Tibial nerve (tissue), 4 donors: ENCODE measurements around the gene SEC61A2. TPM values are rescaled to one million over a fixed set of nuclear protein-coding genes. Genes with fewer than 3 reads are reported as not detected.

ENCODE experiments used
- DNase-seq, 2 donors: peaks; one replicate each; pipeline ENCODE4 v3.0.0-alpha.2; 2019; ENCODE audit warnings: low spot score in 2 of 2
- H3K27ac ChIP-seq, 4 donors: fragments of 200-600 bp; sonication (generic) in 3 of 4; one replicate each; pipeline ENCODE4 v1.5.1; 2017 to 2019; ENCODE audit warnings: mild to moderate bottlenecking in 1 of 4
- H3K27me3 ChIP-seq, 2 donors: fragments of 200-600 bp; sonication (generic) in 1 of 2; one replicate each; pipeline versions ENCODE4 v1.5.1 to v1.6.0; 2017 to 2019
- H3K36me3 ChIP-seq, 3 donors: fragments of 200-600 bp; sonication (generic); one replicate each; pipeline ENCODE4 v1.5.1; 2018 to 2019
- H3K4me1 ChIP-seq, 4 donors: fragments of 200-600 bp; sonication (generic) in 3 of 4; one replicate each; pipeline ENCODE4 v1.5.1; 2017 to 2019
- H3K4me3 ChIP-seq, 4 donors: fragments of 200-600 bp; sonication (generic) in 3 of 4; one replicate each; pipeline ENCODE4 v1.5.1; 2017 to 2019; ENCODE audit warnings: mild to moderate bottlenecking in 1 of 4, moderate library complexity in 1 of 4
- H3K9me3 ChIP-seq, 4 donors: fragments of 200-600 bp; sonication (generic) in 3 of 4; one replicate each; pipeline ENCODE4 v1.5.1; 2017 to 2019
- EP300 ChIP-seq, 2 donors: sonication (generic); formaldehyde crosslinking; IDR thresholded peaks; one replicate each; pipeline ENCODE4 v1.6.1; 2017; ENCODE audit warnings: antibody characterized with exemption in 2 of 2, mild to moderate bottlenecking in 1 of 2
- POLR2A ChIP-seq, 2 donors: fragments of 450-650 bp; IDR thresholded peaks; one replicate each; pipeline ENCODE4 v1.6.1; 2017; ENCODE audit warnings: antibody characterized with exemption in 2 of 2, mild to moderate bottlenecking in 2 of 2, moderate library complexity in 2 of 2
- WGBS, 2 donors: methylation state at CpG; one replicate each; pipeline ENCODE4 v1.1.5; 2018; 5-methylcytosine and 5-hydroxymethylcytosine counted together
- total RNA-seq, 4 donors: library from RNA; depleted of rRNA; stranded (reverse); fragments of >200 nt; gene quantifications; one replicate each; pipeline ENCODE4 v1.1.0, GENCODE V29; 2016
- TF ChIP-seq, protein P1 (sequence below), 5 experiments: fragments of 200-600 bp in 3 of 5; fragments of 450-650 bp in 2 of 5; sonication (generic) in 3 of 5; IDR thresholded peaks; one replicate each; pipeline ENCODE4 v1.5.1; 2016 to 2019; ENCODE audit warnings: antibody characterized with exemption in 5 of 5, mild to moderate bottlenecking in 3 of 5, moderate library complexity in 2 of 5

The SEC61A2 gene
- total RNA-seq, 4 donors from 2014 or later = 9.0 to 12.7 (median 10.9) TPM

DNA sequence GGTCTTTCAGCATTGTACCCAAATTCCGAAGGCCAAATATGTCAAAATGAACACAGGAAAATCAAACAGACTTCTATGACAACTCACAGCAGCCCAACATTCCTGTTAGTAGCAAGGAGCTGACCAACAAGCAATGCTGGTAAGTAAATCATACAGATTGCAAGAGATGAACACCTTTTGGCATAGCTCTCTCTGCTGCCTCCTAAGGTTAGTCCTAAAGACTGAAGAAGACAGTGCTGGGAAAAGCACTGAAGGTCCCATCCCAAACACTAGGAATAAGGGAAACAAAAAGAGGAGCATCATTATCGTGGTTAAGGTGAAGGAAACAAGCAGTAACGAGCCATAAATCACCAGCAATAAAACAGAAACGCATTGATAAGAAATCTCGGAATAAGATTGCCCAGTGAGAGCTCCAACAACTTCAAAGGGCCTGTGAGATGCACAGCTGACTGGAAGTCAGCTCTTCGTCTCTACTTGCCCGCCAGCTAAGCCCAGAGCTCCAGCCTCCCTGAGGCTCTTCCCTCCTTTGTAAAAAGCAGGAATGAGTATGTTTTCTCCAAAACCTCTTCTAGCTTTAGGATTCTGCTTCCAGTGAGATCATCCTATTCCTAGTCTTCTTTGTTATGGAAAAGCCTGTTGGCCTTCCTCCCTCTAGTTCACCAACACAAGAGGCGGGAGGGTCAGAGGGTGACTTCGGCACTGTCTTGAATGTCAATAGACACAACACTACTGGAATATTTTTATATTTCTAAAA, 50.9 kb downstream of the SEC61A2 start:
- peaks cover 0 to 95% (median 0%) of the 10 kb centered on the region in 3 donors for H3K36me3 ChIP-seq

DNA sequence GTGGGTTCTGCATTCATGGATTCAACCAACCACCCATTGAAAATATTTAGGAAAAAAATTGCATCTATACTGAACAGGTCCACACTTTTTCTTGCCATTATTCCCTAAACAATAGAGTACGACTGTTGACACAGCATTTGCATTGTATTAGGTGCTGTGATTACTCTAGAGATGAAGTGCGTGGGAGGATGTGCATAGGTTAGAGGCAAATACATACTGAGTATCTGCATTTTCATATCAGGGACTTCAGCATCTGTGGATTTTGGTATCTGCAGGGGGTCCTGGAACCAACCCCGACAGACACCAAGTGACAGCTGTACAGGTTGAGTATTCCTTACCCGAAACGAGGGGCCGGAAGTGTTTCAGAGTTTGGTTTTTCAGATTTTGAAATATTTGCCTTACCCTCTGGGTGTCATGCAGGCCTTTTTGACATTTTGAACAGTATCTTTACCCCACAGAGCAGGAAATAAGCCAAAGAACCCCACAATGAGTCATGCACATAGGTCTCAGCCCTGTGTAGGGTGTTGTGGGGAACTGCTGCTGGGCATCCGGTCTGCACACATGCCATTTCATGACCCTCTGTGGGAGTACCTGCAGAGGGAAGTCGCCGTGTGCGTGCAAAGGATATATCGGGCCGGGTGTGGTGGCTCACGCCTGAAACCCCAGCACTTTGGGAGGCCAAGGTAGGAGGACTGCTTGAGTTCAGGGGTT, 51.7 kb downstream of the SEC61A2 start:
- H3K4me3 ChIP-seq = no peak overlapping the region
- no peaks in the 10 kb centered on the region for H3K4me1 ChIP-seq
- no peak for DNase-seq
- TF ChIP-seq EP300 (IDR thresholded peaks at IDR 0.05) (no peak), POLR2A (IDR thresholded peaks at IDR 0.05) (no peak)
- TF ChIP-seq, protein P1, sequence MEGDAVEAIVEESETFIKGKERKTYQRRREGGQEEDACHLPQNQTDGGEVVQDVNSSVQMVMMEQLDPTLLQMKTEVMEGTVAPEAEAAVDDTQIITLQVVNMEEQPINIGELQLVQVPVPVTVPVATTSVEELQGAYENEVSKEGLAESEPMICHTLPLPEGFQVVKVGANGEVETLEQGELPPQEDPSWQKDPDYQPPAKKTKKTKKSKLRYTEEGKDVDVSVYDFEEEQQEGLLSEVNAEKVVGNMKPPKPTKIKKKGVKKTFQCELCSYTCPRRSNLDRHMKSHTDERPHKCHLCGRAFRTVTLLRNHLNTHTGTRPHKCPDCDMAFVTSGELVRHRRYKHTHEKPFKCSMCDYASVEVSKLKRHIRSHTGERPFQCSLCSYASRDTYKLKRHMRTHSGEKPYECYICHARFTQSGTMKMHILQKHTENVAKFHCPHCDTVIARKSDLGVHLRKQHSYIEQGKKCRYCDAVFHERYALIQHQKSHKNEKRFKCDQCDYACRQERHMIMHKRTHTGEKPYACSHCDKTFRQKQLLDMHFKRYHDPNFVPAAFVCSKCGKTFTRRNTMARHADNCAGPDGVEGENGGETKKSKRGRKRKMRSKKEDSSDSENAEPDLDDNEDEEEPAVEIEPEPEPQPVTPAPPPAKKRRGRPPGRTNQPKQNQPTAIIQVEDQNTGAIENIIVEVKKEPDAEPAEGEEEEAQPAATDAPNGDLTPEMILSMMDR (IDR thresholded peaks at IDR 0.05) = no peak
- H3K27me3 ChIP-seq = no peaks in the 10 kb centered on the region
- no peaks in the 10 kb centered on the region for H3K9me3 ChIP-seq
- WGBS, 2 donors = 84 to 86% methylated on average over 13 of the region's 13 CpGs
- no peak overlapping the region for H3K27ac ChIP-seq
- peaks cover 0 to 95% (median 0%) of the 10 kb centered on the region in 3 donors for H3K36me3 ChIP-seq

More for the DNA sequence above, 50.9 kb downstream of the SEC61A2 start:
- no peak overlapping the region for H3K27ac ChIP-seq
- TF ChIP-seq POLR2A (IDR thresholded peaks at IDR 0.05) = no peak
- TF ChIP-seq, protein P1 (IDR thresholded peaks at IDR 0.05) = no peak
- H3K9me3 ChIP-seq = no peaks in the 10 kb centered on the region
- 64% methylated on average over 9 of the region's 9 CpGs for WGBS, 2 donors
- no peak overlapping the region for H3K4me3 ChIP-seq
- no peak for DNase-seq
- H3K27me3 ChIP-seq = no peaks in the 10 kb centered on the region
- no peaks in the 10 kb centered on the region for H3K4me1 ChIP-seq

DNA sequence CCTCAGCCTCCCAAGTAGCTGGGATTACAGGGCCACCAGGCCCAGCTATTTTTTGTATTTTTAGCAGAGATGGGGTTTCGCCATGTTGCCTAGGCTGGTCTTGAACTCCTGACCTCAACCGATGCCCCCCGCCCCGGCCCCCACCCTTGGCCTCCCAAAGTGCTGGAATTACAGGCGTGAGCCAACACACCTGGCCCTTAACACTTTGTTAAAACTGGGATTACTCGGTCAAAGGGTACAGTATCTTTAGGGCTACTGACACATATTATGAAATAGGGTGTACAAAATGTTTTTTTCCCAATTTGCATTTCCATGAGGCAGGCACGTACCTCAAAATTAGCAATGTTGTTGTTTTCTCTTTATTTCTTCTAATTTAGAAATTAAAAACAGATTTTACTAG, 54.7 kb downstream of the SEC61A2 start:
- TF ChIP-seq, protein P1 (IDR thresholded peaks at IDR 0.05) = no peak
- TF ChIP-seq EP300 (IDR thresholded peaks at IDR 0.05) (no peak), POLR2A (IDR thresholded peaks at IDR 0.05) (no peak)
- no peak for DNase-seq
- no peak overlapping the region for H3K4me3 ChIP-seq
- H3K9me3 ChIP-seq = no peaks in the 10 kb centered on the region
- no peaks in the 10 kb centered on the region for H3K4me1 ChIP-seq
- 94 to 96% methylated on average over 7 of the region's 7 CpGs for WGBS, 2 donors
- H3K27ac ChIP-seq = no peak overlapping the region
- no peaks in the 10 kb centered on the region for H3K27me3 ChIP-seq
- H3K36me3 ChIP-seq = peaks cover 0 to 75% (median 0%) of the 10 kb centered on the region in 3 donors

DNA sequence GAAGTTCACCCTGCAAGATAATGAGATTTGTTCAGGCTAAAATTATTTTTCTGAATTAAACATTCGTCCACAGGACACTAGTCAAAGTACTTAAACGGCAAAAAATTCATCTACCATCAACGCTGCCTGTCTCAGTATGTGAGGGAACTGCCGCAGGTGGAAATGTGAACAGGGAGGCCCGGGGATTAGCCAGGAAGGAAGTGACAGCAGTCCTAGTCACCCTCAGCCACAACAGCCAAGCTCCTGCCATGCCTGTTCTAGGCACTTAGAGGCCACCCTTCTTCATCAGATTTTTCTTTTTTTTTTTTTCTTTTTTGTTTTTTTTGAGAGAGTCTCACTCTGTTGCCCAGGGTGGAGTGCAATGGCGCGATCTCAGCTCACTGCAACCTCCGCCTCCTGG, 56.8 kb downstream of the SEC61A2 start:
- no peak for TF ChIP-seq EP300 (IDR thresholded peaks at IDR 0.05)
- TF ChIP-seq POLR2A (IDR thresholded peaks at IDR 0.05) = no peak
- TF ChIP-seq, protein P1 (IDR thresholded peaks at IDR 0.05) = no peak
- no peaks in the 10 kb centered on the region for H3K9me3 ChIP-seq
- WGBS, 2 donors = 78 to 81% methylated on average over 8 of the region's 8 CpGs
- H3K36me3 ChIP-seq = peaks cover 0 to 56% (median 0%) of the 10 kb centered on the region in 3 donors
- no peaks in the 10 kb centered on the region for H3K27me3 ChIP-seq
- no peak overlapping the region for H3K27ac ChIP-seq
- H3K4me3 ChIP-seq = no peak overlapping the region
- peaks cover 0 to 2% (median 0%) of the 10 kb centered on the region in 4 donors for H3K4me1 ChIP-seq
- DNase-seq = no peak

DNA sequence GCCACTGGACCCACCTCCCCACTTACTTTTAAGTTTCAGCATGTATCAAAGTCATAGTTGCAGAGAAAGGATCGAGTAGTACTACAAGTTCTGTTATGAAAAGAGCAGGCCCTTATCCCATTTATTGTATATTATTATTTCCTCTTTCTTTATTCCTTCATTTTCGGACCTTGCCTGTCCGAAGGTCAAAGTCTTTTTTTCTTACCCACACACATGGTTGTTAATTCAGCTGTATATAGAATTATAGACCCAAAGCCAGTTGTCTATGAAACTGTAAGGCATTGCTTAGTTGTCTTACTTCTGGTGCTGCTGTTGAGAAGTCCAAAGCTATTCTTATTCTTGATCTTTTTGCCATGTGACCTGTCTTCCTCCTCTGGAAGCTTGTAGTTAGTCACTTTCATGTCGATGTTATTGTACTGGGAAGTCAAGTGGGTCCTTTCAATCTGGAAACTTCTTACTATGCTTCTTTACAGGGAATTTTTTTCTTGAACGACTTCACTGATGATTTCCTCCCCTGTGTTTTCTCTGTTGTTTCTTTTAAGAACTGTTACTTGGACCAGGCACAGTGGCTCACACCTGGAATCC, 57.9 kb downstream of the SEC61A2 start:
- H3K9me3 ChIP-seq = no peaks in the 10 kb centered on the region
- TF ChIP-seq EP300 (IDR thresholded peaks at IDR 0.05) = no peak
- no peak for TF ChIP-seq POLR2A (IDR thresholded peaks at IDR 0.05)
- TF ChIP-seq, protein P1 (IDR thresholded peaks at IDR 0.05) = no peak
- H3K36me3 ChIP-seq = peaks cover 0 to 45% (median 0%) of the 10 kb centered on the region in 3 donors
- no peak overlapping the region for H3K4me3 ChIP-seq
- H3K27me3 ChIP-seq = no peaks in the 10 kb centered on the region
- WGBS, 2 donors = 84 to 88% methylated on average over 5 of the region's 5 CpGs
- no peak for DNase-seq
- no peak overlapping the region for H3K27ac ChIP-seq
- peaks cover 0 to 12% (median 0%) of the 10 kb centered on the region in 4 donors for H3K4me1 ChIP-seq
